Lower lobe of right lung (tissue), 2 donors: ENCODE measurements around the gene REL. TPM values are rescaled to one million over a fixed set of nuclear protein-coding genes. Genes with fewer than 3 reads are reported as not detected.

Experiments used
- ATAC-seq, 2 donors: fragments of 200-7000 bp; cut with Tn5 transposase; one replicate each; pipeline ENCODE4 v1.9.1; 2020 to 2022; ENCODE audit warnings: mild to moderate bottlenecking in 2 of 2, moderate library complexity in 2 of 2
- DNase-seq: peaks from one replicate; pipeline ENCODE4 v3.0.0-alpha.2; 2020
- H3K27ac ChIP-seq: fragments of 200-600 bp; one replicate; pipeline ENCODE4 v1.8.0; 2022
- H3K27me3 ChIP-seq: fragments of 200-600 bp; one replicate; pipeline ENCODE4 v1.8.0; 2022; ENCODE audit warnings: low read depth
- H3K36me3 ChIP-seq: fragments of 200-600 bp; one replicate; pipeline ENCODE4 v1.8.0; 2022; ENCODE audit warnings: mild to moderate bottlenecking
- H3K4me1 ChIP-seq: fragments of 200-600 bp; one replicate; pipeline ENCODE4 v1.8.0; 2022
- H3K4me3 ChIP-seq: fragments of 200-600 bp; one replicate; pipeline ENCODE4 v1.8.0; 2022; ENCODE audit warnings: mild to moderate bottlenecking
- H3K9me3 ChIP-seq: fragments of 200-600 bp; one replicate; pipeline ENCODE4 v1.8.0; 2022
- intact Hi-C: fragments of 100-400 bp; cut with DNase I; formaldehyde crosslinking; loops from one replicate; pipeline ENCODE4 v1.11.0; 2022
- total RNA-seq: library from RNA; stranded (reverse); fragmentation: NEBNext Ultra II Directional; extraction: Animal tissue kit (Norgen Biotek cat#: 25700); gene quantifications from one replicate; pipeline ENCODE4 v1.2.1, GENCODE V29; 2021
- TF ChIP-seq, protein P1 (sequence below): fragments of 200-600 bp; IDR thresholded peaks from one replicate; pipeline ENCODE4 v1.8.0; 2022; ENCODE audit warnings: antibody characterized with exemption, mild to moderate bottlenecking
- donor health status: DM: no; HTN: yes; CAD: no; lungs with severe emphysema.

Gene REL
- total RNA-seq, 1 donor from 2014 or later, result 33.6 TPM

DNA sequence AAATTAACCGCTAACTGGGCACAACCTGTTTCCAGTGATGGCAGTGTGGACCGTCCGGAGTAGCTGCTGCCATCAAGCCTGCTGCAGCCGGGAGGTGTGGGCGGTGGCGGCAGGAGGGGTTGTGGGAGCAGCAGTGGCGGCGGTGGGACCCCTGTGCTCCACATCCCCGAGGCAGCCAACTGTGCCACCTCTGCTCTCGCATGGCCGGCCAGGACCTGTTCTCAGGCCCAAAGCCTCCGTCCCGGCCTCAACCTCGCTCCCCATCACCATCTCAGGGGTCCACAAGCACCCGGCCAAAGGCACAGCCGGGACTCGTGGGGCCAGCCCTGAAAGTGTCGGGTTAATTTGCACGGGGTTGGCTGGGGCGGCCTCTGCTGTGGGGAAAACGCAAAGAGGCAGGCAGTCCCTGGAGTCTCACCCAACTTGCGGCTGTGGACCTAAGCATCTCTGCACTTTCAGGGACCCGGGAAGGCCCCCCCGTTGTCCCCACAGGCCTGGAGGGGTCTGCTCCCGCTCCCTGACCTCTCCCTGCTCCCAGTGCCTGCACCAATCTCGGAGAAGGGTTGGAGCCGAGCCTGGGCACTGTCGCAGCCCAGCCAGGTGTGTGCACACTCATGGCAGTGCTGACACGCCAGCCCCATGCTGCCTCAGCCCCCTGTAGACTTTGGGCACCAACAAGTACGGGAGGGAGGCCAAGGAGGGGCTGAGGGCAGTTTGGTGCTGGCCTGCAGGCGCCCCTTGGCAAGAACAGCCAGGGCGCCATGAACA, 91.7 kb downstream of the REL start:
- H3K27ac ChIP-seq, result no peak overlapping the region
- H3K36me3 ChIP-seq, result no peaks in the 10 kb centered on the region
- ATAC-seq, result peak; percentile 28 to 38
- no peak for DNase-seq
- H3K27me3 ChIP-seq, result no peaks in the 10 kb centered on the region
- no peaks in the 10 kb centered on the region for H3K4me1 ChIP-seq
- intact Hi-C loops, result no loop called here
- no peak overlapping the region for H3K4me3 ChIP-seq
- TF ChIP-seq, protein P1, sequence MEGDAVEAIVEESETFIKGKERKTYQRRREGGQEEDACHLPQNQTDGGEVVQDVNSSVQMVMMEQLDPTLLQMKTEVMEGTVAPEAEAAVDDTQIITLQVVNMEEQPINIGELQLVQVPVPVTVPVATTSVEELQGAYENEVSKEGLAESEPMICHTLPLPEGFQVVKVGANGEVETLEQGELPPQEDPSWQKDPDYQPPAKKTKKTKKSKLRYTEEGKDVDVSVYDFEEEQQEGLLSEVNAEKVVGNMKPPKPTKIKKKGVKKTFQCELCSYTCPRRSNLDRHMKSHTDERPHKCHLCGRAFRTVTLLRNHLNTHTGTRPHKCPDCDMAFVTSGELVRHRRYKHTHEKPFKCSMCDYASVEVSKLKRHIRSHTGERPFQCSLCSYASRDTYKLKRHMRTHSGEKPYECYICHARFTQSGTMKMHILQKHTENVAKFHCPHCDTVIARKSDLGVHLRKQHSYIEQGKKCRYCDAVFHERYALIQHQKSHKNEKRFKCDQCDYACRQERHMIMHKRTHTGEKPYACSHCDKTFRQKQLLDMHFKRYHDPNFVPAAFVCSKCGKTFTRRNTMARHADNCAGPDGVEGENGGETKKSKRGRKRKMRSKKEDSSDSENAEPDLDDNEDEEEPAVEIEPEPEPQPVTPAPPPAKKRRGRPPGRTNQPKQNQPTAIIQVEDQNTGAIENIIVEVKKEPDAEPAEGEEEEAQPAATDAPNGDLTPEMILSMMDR, result no peak
- no peaks in the 10 kb centered on the region for H3K9me3 ChIP-seq

DNA sequence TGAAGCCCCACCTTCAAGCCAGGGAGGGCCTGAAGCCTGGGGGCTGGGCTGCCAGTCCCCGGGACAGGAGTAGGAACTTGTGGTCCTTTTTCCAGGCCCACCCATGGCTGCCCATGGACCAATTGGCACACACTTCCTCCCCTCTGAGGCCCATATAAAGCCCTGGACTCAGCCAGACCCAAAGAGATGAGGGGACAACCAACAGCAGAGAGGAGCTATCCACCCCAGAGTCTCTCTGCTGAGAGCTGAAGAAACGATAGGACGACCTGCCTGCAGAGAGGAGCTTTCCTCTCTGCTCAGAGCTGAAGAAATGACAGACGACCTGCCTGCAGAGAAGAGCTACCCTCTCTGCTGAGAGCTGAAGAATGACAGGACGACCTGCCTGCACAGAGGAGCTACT, 92.3 kb downstream of the REL start:
- no peaks in the 10 kb centered on the region for H3K36me3 ChIP-seq
- TF ChIP-seq, protein P1, result no peak
- no peaks in the 10 kb centered on the region for H3K9me3 ChIP-seq
- no peaks in the 10 kb centered on the region for H3K4me1 ChIP-seq
- no peak for ATAC-seq
- H3K27ac ChIP-seq, result no peak overlapping the region
- no peak for DNase-seq
- intact Hi-C loops, result no loop called here
- H3K4me3 ChIP-seq, result no peak overlapping the region
- no peaks in the 10 kb centered on the region for H3K27me3 ChIP-seq

DNA sequence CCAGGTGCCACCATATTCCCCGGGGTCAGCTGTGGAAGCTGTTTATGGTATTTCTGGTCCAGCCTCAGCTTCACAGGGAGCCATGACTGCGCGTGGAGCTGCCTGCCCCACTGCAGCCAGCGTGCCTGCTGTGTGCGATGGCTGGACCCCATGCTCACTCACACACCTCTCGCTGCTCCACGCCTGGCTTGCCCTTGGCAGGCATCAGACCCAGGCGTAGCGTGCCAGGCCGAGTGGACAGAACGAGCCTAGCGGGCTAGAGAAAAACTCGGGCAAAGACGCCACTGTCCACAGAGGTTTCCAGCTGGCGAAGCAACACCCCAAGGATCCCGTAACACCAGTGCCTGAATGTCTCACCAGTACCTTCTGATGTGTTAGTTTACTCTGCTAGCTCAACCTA, 93.3 kb downstream of the REL start:
- no peak for ATAC-seq
- TF ChIP-seq, protein P1, result no peak
- Histone ChIP-seq H3K4me3 (no peak overlapping the region), H3K36me3 (no peaks in the 10 kb centered on the region), H3K9me3 (no peaks in the 10 kb centered on the region), H3K27me3 (no peaks in the 10 kb centered on the region), H3K4me1 (no peaks in the 10 kb centered on the region), H3K27ac (no peak overlapping the region)
- DNase-seq, result no peak
- intact Hi-C loops, result no loop called here

Other genes starting within 250 kb of the REL start
- gene PAPOLG, start 125.3 kb upstream of the REL start, total RNA-seq, result 16.1 TPM
- 25.8 TPM for gene PEX13, start 136.1 kb downstream of the REL start, total RNA-seq
- gene PUS10, start 136.7 kb downstream of the REL start, total RNA-seq, result 8.5 TPM
- gene SANBR, start 184.3 kb downstream of the REL start, total RNA-seq, result 13.8 TPM